Kidney (tissue), 14 donors: ENCODE results near the gene KNDC1. TPM values are rescaled to one million over a fixed set of nuclear protein-coding genes. Genes with fewer than 3 reads are reported as not detected.

Experiments used
- DNase-seq, 5 donors: peaks; one replicate each; pipeline ENCODE4 v3.0.0-alpha.2; 2013 to 2020
- FAIRE-seq: peaks from 2 replicates; lab custom pipeline; 2012; peaks lifted over from hg19 to GRCh38; lab: Jason Lieb, UNC
- H3K27ac ChIP-seq, 2 donors: one replicate each; pipeline ENCODE4 v1.7.0; 2013; ENCODE audit warnings: low read depth in 2 of 2, low read length in 2 of 2, inconsistent platforms in 1 of 2
- H3K27me3 ChIP-seq: one replicate; pipeline ENCODE4 v1.7.1; 2013; ENCODE audit warnings: low read length, inconsistent platforms; ENCODE audit not compliant: control insufficient read depth, insufficient read depth
- H3K36me3 ChIP-seq, 3 donors: one replicate each; pipeline versions ENCODE4 v1.7.0 to v1.7.1; 2013; ENCODE audit warnings: low read length in 3 of 3, control low read depth in 1 of 3, inconsistent platforms in 1 of 3; ENCODE audit not compliant: insufficient read depth in 3 of 3, control insufficient read depth in 2 of 3
- H3K4me1 ChIP-seq, 3 donors: one replicate each; pipeline versions ENCODE4 v1.7.0 to v1.7.1; 2013; ENCODE audit warnings: low read length in 3 of 3, inconsistent platforms in 1 of 3, low read depth in 1 of 3; ENCODE audit not compliant: control insufficient read depth in 2 of 3, insufficient read depth in 2 of 3
- H3K4me3 ChIP-seq, 3 donors: one replicate each; pipeline versions ENCODE4 v1.7.0 to v1.8.1; 2013; ENCODE audit warnings: low read length in 3 of 3, control low read depth in 1 of 3, inconsistent platforms in 1 of 3
- H3K9ac ChIP-seq, 3 donors: one replicate each; pipeline versions ENCODE4 v1.7.0 to v1.7.1; 2013; ENCODE audit warnings: low read length in 3 of 3, control low read depth in 1 of 3, inconsistent platforms in 1 of 3
- H3K9me3 ChIP-seq, 3 donors: one replicate each; pipeline versions ENCODE4 v1.7.0 to v1.7.1; 2013; ENCODE audit warnings: low read length in 3 of 3, control low read depth in 1 of 3, inconsistent platforms in 1 of 3; ENCODE audit not compliant: control insufficient read depth in 2 of 3, insufficient read depth in 1 of 3
- intact Hi-C: fragments of 100-400 bp; cut with DNase I; formaldehyde crosslinking; loops from one replicate; pipeline ENCODE4 v1.11.1; 2022
- polyA plus RNA-seq: library from polyadenylated mRNA; stranded (reverse); fragments of 350-450 nt; fragmentation: Illumina TruSeq; extraction: RNeasy Lipid Tissue Mini Kit (QIAGEN cat#74804); gene quantifications from one replicate; pipeline ENCODE4 v1.2.3, GENCODE V29; 2014; ENCODE audit warnings: low read depth, low replicate concordance; ENCODE audit not compliant: insufficient read depth
- total RNA-seq: library from RNA; stranded (reverse); fragmentation: NEBNext Ultra II Directional; extraction: Animal tissue kit (Norgen Biotek cat#: 25700); gene quantifications from one replicate; pipeline ENCODE4 v1.2.1, GENCODE V29; 2021
- TF ChIP-seq, protein P1 (sequence below): IDR thresholded peaks from 3 replicates; pipeline ENCODE4 v1.5.1; 2012; ENCODE audit warnings: mild to moderate bottlenecking, moderate library complexity, borderline replicate concordance; ENCODE audit not compliant: insufficient read depth; ENCODE audit errors: extremely low read depth
- donor health status: control.
- donor health status: control.
- donor health status: control.
- donor health status: control.
- donor health status: control.
- donor health status: DM: yes; HTN: yes; CAD: no.
- donor health status: Normal renal cell carcinoma (clear cell type).

The KNDC1 gene
- total and polyA plus RNA-seq, 2 donors from 2014 or later = 0.43 to 8.7 TPM

DNA sequence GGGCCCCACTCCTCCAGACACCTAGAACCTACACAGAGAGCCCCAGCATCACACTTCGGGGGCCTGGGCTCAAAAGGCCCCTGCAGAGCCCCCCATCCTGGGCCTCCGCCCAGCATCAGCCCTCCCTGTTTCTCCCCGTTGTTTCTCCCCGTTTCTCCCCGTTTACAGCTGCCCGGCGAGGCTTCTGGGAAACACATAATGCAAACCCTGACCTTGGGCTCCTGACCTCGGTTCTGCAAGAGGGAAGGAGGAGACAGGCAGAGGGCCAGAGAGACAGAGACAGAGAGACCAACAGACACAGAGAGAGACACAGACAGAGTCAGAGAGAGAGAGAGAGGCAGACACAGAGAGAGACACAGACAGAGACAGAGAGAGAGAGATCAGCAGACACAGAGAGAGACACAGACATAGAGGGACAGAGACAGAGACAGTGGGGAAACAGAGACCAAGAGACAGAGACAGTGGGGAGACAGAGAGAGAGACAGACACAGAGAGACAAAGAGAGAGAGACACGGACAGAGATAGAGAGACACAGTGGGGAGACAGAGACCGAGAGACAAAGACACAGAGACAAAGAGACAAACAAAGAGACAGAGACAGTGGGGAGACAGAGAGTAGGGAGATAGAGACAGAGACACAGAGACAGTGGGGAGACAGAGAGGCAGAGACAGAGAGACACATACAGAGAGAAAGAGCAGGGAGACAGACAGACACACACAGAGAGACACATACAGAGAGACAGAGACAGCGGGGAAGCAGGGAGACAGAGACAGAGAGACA lies 90.1 kb downstream of the KNDC1 start:
- Histone ChIP-seq H3K4me1 (no peaks in the 10 kb centered on the region), H3K4me3 (no peak overlapping the region), H3K27ac (no peak overlapping the region), H3K9me3 (no peaks in the 10 kb centered on the region), H3K9ac (no peak overlapping the region), H3K27me3 (peaks cover 3% of the 10 kb centered on the region), H3K36me3 (no peaks in the 10 kb centered on the region)
- intact Hi-C loops = no loop called here
- TF ChIP-seq, protein P1, sequence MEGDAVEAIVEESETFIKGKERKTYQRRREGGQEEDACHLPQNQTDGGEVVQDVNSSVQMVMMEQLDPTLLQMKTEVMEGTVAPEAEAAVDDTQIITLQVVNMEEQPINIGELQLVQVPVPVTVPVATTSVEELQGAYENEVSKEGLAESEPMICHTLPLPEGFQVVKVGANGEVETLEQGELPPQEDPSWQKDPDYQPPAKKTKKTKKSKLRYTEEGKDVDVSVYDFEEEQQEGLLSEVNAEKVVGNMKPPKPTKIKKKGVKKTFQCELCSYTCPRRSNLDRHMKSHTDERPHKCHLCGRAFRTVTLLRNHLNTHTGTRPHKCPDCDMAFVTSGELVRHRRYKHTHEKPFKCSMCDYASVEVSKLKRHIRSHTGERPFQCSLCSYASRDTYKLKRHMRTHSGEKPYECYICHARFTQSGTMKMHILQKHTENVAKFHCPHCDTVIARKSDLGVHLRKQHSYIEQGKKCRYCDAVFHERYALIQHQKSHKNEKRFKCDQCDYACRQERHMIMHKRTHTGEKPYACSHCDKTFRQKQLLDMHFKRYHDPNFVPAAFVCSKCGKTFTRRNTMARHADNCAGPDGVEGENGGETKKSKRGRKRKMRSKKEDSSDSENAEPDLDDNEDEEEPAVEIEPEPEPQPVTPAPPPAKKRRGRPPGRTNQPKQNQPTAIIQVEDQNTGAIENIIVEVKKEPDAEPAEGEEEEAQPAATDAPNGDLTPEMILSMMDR = no peak
- FAIRE-seq (no peak), DNase-seq (no peak)

DNA sequence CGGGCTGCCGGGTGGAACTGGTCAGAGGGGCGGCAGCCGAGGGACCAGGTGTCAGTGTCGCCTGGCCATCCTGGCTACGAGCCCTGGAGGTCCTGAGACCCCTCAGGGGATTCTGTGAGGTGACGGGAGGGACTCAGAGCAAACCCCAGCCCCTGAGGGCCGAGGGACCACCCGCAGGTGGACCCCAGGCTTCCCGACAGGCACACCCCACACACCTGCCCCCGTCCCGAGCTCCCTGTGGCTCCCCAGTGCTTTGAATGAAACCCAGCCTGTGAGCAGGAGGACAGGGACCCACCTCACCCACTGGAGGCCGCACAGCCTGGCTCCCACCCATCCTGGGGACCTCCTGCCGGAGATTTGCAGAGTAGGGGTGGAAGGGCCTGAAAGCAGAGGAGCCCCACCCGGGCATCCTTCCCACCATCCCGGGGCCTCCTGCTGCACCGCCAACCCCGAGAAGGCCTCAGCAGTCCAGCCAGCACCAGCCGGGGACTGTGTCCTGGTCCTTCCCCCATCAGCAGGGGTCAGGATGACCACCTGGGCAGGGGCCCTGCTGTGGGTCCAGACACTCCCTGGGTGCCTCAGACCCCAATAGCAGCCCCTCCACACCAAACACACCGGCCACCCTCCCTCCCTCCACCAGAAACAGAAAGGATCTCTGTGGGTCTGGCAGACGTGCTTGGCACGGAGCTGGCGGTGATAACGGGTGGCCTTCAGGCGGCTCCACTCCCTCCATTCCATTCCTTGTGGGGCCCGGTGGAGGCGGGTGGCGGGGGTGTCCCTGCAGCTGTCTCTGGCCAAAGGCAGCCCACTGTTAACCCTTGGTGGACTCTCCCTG lies 91.6 kb downstream of the KNDC1 start:
- intact Hi-C loops = no loop called here
- no peaks in the 10 kb centered on the region for H3K27me3 ChIP-seq
- DNase-seq (no peak), FAIRE-seq (no peak)
- no peak overlapping the region for H3K4me3 ChIP-seq
- no peaks in the 10 kb centered on the region for H3K9me3 ChIP-seq
- H3K27ac ChIP-seq = no peak overlapping the region
- H3K36me3 ChIP-seq = no peaks in the 10 kb centered on the region
- no peak overlapping the region for H3K9ac ChIP-seq
- no peaks in the 10 kb centered on the region for H3K4me1 ChIP-seq
- TF ChIP-seq, protein P1 = no peak

DNA sequence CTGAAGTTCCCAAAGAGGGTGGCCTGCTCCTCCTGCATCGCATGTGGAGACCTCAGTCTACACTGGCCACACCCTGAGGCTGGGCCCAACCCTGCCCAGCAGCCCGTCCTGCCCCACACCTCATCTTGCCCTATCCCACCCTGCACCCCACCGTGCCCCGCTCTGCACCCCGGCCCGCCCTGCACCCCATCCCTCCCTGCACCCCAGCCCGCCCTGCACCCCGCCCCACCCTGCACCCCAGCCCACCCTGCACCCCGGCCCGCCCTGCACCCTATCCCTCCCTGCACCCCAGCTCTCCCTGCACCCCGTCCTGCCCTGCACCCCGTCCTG lies 92.2 kb downstream of the KNDC1 start:
- Histone ChIP-seq H3K9me3 (no peaks in the 10 kb centered on the region), H3K27me3 (no peaks in the 10 kb centered on the region), H3K4me1 (peaks cover 0 to 1% (median 0%) of the 10 kb centered on the region in 3 donors), H3K36me3 (no peaks in the 10 kb centered on the region), H3K4me3 (no peak overlapping the region), H3K27ac (no peak overlapping the region), H3K9ac (no peak overlapping the region)
- DNase-seq (no peak), FAIRE-seq (no peak)
- TF ChIP-seq, protein P1 = no peak
- intact Hi-C loops = no loop called here
